ENCODE results near the gene KDM6A. TPM values are rescaled to one million over a fixed set of nuclear protein-coding genes. Genes with fewer than 3 reads are reported as not detected.
"Not testable (repeated sequence)": the region's sequence is repeated elsewhere in the genome, so short reads cannot be mapped to it uniquely, and the experiment has no call there.

The KDM6A gene
- total RNA-seq, 1 donor from 2014 or later, result 28.1 TPM

DNA sequence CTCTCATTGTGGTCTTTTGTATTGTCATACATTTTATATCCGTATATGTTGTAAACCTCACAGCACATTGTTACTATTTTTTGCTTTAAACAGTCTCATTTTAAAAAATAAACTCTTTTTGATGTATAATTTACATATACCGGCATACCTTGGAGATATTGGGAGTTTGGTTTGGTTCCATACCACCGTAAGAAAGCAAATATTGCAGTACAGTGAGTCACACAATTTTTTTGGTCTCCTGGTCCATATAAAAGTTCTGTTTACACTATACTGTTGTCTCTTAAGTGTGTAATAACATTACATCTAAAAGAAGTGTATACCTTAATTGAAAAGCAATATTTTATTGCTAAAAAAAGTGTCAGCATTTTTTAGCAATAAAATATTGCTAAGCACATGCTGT, 70.0 kb downstream of the KDM6A start:
- H3K4me3 Mint-ChIP-seq, result no peak overlapping the region
- no peaks in the 10 kb centered on the region for H3K27me3 Mint-ChIP-seq (ENCODE audit: insufficient read depth)

DNA sequence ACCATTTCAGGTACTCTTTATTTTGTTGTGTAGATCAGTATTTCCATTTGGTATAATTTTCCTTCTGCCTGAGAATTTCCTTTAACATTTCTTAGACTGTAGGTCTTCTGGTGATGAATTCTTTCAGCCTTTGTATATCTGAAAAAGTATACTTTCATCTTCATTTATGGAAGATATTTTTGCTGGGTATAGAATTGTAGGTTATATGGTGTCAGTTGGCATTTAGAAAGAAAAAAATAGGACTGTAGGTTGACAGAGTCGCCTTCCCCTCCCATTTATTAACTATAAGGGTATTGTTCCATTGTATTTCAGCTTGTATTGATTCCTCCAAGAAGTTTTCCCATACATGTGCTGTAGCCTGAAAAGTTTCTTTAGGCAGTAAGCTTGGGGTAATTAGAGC, 71.9 kb downstream of the KDM6A start:
- intact Hi-C loops (cut with micrococcal nuclease), result loop anchor here (5.0 kb wide), 2 partner anchors 43 to 988 kb away; no protein-coding TSS in a partner anchor
- peaks cover 3% of the 10 kb centered on the region for H3K36me3 Mint-ChIP-seq (ENCODE audit: low read depth)
- H3K27me3 Mint-ChIP-seq (ENCODE audit: insufficient read depth), result no peaks in the 10 kb centered on the region
- peaks cover 7% of the 10 kb centered on the region for H3K4me1 Mint-ChIP-seq (ENCODE audit: low read depth)
- DNase-seq (ENCODE audit: low spot score), result no peak
- no peak overlapping the region for H3K27ac Mint-ChIP-seq
- H3K4me3 Mint-ChIP-seq, result no peak overlapping the region
- peaks cover 8% of the 10 kb centered on the region for H3K9me3 Mint-ChIP-seq

More for the DNA sequence above, 70.0 kb downstream of the KDM6A start:
- Mint-ChIP-seq H3K27ac (no peak overlapping the region), H3K36me3 (ENCODE audit: low read depth) (peaks cover 7% of the 10 kb centered on the region), H3K4me1 (ENCODE audit: low read depth) (peaks cover 9% of the 10 kb centered on the region), H3K9me3 (peaks cover 8% of the 10 kb centered on the region)
- intact Hi-C loops (cut with micrococcal nuclease), result no loop called here
- no peak for DNase-seq (ENCODE audit: low spot score)

DNA sequence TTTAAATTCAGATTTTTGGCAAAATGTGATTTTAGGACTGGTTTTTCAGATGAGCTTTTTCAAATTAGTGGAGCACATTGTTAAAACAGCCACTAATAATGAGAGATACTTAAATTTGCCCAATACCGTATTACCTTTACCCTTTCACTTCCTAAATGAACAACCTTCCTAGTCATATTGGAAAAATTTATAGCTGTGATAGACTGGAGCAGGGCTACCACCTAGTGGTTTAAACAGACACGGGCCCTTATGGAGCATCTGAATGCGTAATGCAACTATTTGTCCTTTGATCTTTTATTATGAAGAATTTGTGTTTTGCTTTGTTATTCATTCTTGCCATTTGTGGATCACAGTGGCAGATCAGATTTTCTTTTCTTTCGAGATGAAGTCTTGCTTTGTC, 72.7 kb downstream of the KDM6A start:
- H3K36me3 Mint-ChIP-seq (ENCODE audit: low read depth), result peaks cover 3% of the 10 kb centered on the region
- H3K9me3 Mint-ChIP-seq, result peaks cover 8% of the 10 kb centered on the region
- no peak overlapping the region for H3K27ac Mint-ChIP-seq
- no peaks in the 10 kb centered on the region for H3K27me3 Mint-ChIP-seq (ENCODE audit: insufficient read depth)
- H3K4me1 Mint-ChIP-seq (ENCODE audit: low read depth), result peaks cover 13% of the 10 kb centered on the region
- no peak for DNase-seq (ENCODE audit: low spot score)
- no peak overlapping the region for H3K4me3 Mint-ChIP-seq
- intact Hi-C loops (cut with micrococcal nuclease), result loop anchor here (5.0 kb wide), 2 partner anchors 43 to 988 kb away; no protein-coding TSS in a partner anchor

DNA sequence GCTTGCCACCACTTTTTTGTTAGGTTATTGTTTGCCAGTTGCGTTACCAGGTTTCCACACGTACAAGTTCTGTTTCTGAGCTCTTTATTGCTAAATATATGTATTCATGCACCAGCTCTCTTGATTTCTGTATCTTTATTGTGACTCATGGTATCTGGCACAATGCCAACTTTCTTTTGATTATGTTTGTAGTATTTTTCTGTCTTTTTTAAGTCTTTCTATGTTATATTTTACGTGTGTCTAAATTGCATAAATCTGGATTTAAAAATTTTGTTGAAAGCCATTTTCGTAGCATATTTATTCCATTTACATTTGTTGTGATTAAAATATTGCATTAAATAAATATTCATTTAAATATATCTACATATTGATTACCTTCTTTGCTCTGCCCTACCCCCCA, 73.8 kb downstream of the KDM6A start:
- intact Hi-C loops (cut with micrococcal nuclease), result loop anchor here (5.0 kb wide), 2 partner anchors 44 to 989 kb away; no protein-coding TSS in a partner anchor
- Mint-ChIP-seq H3K9me3 (peaks cover 8% of the 10 kb centered on the region), H3K4me3 (no peak overlapping the region), H3K36me3 (ENCODE audit: low read depth) (peaks cover 3% of the 10 kb centered on the region), H3K4me1 (ENCODE audit: low read depth) (peaks cover 20% of the 10 kb centered on the region), H3K27me3 (ENCODE audit: insufficient read depth) (no peaks in the 10 kb centered on the region), H3K27ac (no peak overlapping the region)
- DNase-seq (ENCODE audit: low spot score), result no peak

DNA sequence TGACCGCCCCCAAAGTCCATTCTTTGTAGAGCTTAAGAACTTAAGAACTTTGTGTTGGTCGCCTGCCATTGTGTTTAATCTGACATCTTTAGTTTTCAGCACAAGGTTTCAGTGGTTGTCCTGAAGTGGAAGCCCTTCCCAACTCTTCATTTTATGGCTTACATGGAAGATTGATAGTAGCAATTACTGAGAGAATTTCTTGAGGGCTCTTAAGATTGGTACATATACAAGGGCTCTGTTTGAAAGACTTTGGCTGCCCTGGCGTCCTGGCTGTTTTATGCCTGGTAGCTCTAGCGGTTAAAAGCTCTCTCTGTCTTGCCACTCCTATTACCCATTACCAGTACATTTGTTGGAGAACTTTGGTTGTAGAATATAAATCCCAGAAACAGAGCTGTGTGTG, 75.0 kb downstream of the KDM6A start:
- no peak overlapping the region for H3K4me3 Mint-ChIP-seq
- peaks cover 8% of the 10 kb centered on the region for H3K9me3 Mint-ChIP-seq
- H3K27ac Mint-ChIP-seq, result peak overlapping the region; percentile 1
- DNase-seq (ENCODE audit: low spot score), result no peak
- no peaks in the 10 kb centered on the region for H3K27me3 Mint-ChIP-seq (ENCODE audit: insufficient read depth)
- intact Hi-C loops (cut with micrococcal nuclease), result loop anchor here (5.0 kb wide), 2 partner anchors 46 to 991 kb away; no protein-coding TSS in a partner anchor
- no peaks in the 10 kb centered on the region for H3K36me3 Mint-ChIP-seq (ENCODE audit: low read depth)
- H3K4me1 Mint-ChIP-seq (ENCODE audit: low read depth), result peaks cover 20% of the 10 kb centered on the region

DNA sequence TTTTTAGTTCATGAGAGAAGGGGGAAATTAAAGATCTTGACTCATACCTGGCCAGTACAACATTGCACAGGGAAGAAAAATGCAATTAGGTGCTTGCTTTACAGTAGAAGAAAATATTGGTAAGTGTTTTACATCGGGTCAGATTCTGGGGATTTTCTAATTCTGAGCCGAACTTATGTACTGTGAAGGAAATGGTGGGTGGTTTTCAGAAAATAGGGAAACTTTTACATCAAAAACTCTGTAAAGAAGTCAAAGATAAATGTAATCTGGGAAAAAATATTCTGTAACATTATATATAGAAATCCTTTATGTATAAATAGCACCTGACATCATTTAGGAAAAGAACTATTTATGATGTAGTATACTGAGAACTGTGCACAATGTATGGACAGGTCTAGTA, 75.4 kb downstream of the KDM6A start:
- H3K27me3 Mint-ChIP-seq (ENCODE audit: insufficient read depth), result no peaks in the 10 kb centered on the region
- peak overlapping the region; percentile 1 for H3K27ac Mint-ChIP-seq
- intact Hi-C loops (cut with micrococcal nuclease), result loop anchor here (5.0 kb wide), 2 partner anchors 46 to 991 kb away; no protein-coding TSS in a partner anchor
- H3K4me1 Mint-ChIP-seq (ENCODE audit: low read depth), result peaks cover 20% of the 10 kb centered on the region
- DNase-seq (ENCODE audit: low spot score), result no peak
- H3K36me3 Mint-ChIP-seq (ENCODE audit: low read depth), result no peaks in the 10 kb centered on the region
- H3K4me3 Mint-ChIP-seq, result no peak overlapping the region
- H3K9me3 Mint-ChIP-seq, result peaks cover 8% of the 10 kb centered on the region

DNA sequence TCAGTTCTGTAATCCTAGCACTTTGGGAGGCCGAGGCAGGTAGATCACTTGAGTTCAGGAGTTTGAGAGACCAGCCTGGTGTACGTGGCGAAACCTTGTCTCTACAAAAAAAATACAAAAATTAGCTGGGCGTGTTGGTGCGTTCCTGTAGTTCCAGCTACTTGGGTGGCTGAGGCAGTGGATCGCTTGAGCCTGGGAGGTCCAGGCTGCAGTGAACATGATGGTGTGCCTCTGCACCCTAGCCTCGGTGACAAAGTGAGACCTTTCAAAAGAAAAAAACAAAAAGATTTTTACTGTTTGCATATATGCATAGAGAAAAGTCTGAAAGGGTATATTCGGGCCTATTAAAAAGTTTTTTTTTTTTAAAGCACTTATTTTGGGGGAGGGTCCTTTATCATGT, 76.1 kb downstream of the KDM6A start:
- Mint-ChIP-seq H3K4me3 (no peak overlapping the region), H3K4me1 (ENCODE audit: low read depth) (peaks cover 21% of the 10 kb centered on the region), H3K9me3 (peaks cover 8% of the 10 kb centered on the region), H3K36me3 (ENCODE audit: low read depth) (no peaks in the 10 kb centered on the region), H3K27ac (no peak overlapping the region), H3K27me3 (ENCODE audit: insufficient read depth) (no peaks in the 10 kb centered on the region)
- intact Hi-C loops (cut with micrococcal nuclease), result loop anchor here (5.0 kb wide), 2 partner anchors 47 to 992 kb away; no protein-coding TSS in a partner anchor
- DNase-seq (ENCODE audit: low spot score), result no peak

DNA sequence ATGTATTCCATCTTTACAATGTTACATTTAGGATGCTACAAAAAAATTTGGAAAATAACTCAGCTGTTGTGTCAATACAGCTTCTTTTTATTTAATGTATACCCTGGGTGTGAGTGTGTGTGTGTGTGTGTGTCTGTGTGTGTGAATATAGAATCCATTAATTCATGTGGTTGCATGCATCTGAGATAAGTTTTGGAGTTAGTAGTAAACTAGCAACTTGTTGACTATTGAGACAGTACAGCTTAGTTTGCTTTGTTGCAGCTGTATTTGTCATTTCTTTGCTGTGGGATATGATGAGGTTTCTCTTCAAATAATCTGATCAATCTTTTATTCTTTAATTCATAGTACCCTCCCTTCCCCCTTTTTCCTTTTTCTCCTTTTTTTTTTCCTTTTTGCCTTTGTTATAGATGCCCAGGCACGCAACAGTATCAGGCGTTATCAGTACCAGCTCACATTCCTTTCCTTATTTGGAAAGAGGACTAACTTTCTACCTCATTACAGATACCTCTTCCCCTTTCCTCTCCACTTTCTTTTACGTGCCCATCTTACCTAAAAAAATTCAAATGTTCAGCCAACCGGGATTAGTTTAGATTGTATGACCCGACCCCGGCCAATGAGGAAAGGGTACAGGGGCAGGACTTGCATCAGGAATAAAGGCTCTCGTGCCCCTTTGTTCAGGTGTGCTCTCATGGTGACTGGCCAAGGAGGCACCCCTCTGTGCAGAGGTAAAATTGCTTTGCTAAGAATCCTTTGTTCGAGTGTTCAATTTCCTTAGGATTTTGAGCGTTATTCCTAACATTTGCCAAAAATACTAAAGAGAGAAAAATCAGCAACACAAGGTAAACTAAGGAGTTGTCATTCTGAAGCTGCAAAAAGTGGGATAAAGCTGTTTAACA, 77.7 kb downstream of the KDM6A start:
- DNase-seq (ENCODE audit: low spot score); H3K27me3 Mint-ChIP-seq (ENCODE audit: insufficient read depth); intact Hi-C loops (cut with micrococcal nuclease); H3K4me3 Mint-ChIP-seq; H3K9me3 Mint-ChIP-seq; H3K27ac Mint-ChIP-seq; H3K36me3 Mint-ChIP-seq (ENCODE audit: low read depth): not testable (repeated sequence)
- peaks cover 31% of the 10 kb centered on the region for H3K4me1 Mint-ChIP-seq (ENCODE audit: low read depth)

DNA sequence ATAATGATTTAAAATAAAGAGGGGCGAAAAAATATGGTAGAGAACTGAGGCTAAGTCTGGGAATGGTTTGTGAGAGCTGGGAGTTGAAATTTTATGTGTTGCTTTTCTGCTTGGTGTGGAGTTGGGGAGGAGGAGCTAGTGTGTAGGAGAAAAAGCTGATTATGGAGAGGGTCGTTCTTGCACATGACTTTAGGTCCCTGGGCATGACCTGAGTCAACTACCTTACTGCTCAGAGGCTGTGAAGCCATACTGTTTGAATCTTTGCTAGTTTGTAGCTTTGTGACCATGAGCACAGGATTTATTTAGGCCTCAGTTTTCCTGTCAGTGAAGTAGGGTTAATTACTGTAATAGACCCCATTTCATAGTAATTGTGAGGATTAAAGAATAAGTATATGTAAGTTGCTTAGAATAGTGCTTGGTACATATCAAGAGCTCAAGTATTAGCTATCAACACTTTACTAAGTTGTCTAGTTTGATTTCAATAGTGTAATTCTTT, 78.6 kb downstream of the KDM6A start:
- H3K27ac Mint-ChIP-seq, result peak overlapping the region; percentile 58
- H3K4me1 Mint-ChIP-seq (ENCODE audit: low read depth), result peaks cover 31% of the 10 kb centered on the region
- no peaks in the 10 kb centered on the region for H3K36me3 Mint-ChIP-seq (ENCODE audit: low read depth)

DNA sequence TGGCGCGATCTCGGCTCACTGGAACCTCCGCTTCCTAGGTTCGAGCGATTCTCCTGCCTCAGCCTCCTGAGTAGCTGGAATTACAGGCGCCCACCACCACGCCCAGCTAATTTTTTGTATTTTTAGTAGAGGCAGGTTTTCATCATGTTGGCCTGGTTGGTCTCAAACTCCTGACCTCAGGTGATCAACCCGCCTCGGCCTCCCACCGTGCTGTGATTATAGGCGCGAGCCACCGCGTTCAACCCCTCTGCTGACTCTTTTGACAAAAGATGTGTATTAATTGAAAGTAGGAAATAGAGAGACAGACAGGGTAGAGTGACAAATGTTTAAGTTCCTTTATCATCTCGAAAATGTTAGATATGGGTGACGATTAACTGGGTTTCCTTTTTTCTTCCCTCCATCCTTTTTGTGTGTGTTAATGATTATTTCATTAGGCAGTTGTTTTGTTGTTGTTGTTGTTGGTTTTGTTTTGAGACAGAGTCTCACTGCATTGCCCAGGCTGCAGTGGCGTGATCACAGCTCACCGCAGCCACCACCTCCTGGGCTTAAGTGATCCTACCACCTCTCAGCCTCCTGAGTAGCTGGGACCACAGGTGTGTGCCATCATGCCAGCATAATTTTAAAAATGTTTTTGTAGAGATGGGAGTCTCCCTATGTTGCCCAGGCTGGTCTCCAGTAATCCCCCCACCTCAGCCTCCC, 79.5 kb downstream of the KDM6A start:
- Mint-ChIP-seq H3K27me3 (ENCODE audit: insufficient read depth) (no peaks in the 10 kb centered on the region), H3K36me3 (ENCODE audit: low read depth) (no peaks in the 10 kb centered on the region), H3K9me3 (no peaks in the 10 kb centered on the region), H3K4me1 (ENCODE audit: low read depth) (peaks cover 31% of the 10 kb centered on the region), H3K27ac (no peak overlapping the region), H3K4me3 (no peak overlapping the region)
- DNase-seq (ENCODE audit: low spot score), result no peak
- intact Hi-C loops (cut with micrococcal nuclease), result no loop called here

More for the DNA sequence above, 78.6 kb downstream of the KDM6A start:
- Mint-ChIP-seq H3K4me3 (no peak overlapping the region), H3K9me3 (no peaks in the 10 kb centered on the region), H3K27me3 (ENCODE audit: insufficient read depth) (no peaks in the 10 kb centered on the region)
- DNase-seq (ENCODE audit: low spot score), result no peak
- intact Hi-C loops (cut with micrococcal nuclease), result no loop called here

DNA sequence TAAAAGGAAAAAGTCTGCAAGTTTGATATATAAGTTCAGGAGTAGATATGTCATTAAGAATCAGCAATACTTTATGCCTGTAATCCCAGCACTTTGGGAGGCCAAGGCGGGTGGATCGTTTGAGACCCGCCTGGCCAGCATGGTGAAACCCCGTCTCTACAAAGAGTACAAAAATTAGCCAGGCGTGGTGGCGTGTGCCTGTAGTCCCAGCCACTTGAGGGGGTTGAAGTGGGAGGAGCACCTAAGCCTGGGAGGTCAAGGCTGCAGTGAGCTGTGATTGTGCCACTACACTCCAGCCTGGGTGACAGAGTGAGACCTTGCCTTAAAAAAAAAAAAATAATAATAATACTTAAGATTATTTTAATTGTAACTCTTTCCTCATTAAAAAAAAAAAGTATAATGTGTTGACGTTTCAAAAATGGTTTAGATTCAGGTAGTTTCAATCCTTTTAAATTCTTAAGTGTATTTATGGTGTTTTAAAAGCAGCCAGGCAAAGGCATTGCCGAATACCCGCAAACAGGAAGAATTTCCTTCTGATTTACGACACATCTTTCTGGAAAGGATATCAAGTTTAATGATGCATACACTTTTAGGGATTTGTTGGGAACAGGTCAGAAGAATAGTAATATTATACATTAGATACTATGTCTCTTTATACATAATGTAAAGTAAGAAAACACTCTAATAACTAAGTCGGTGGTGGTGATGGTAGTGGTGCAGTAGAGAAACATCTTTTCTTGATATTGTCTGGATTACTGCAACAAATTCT, 80.9 kb downstream of the KDM6A start:
- H3K4me3 Mint-ChIP-seq, result no peak overlapping the region
- H3K27me3 Mint-ChIP-seq (ENCODE audit: insufficient read depth), result no peaks in the 10 kb centered on the region
- H3K36me3 Mint-ChIP-seq (ENCODE audit: low read depth), result no peaks in the 10 kb centered on the region
- DNase-seq (ENCODE audit: low spot score), result no peak
- intact Hi-C loops (cut with micrococcal nuclease), result no loop called here
- no peak overlapping the region for H3K27ac Mint-ChIP-seq
- H3K9me3 Mint-ChIP-seq, result no peaks in the 10 kb centered on the region
- peaks cover 24% of the 10 kb centered on the region for H3K4me1 Mint-ChIP-seq (ENCODE audit: low read depth)

DNA sequence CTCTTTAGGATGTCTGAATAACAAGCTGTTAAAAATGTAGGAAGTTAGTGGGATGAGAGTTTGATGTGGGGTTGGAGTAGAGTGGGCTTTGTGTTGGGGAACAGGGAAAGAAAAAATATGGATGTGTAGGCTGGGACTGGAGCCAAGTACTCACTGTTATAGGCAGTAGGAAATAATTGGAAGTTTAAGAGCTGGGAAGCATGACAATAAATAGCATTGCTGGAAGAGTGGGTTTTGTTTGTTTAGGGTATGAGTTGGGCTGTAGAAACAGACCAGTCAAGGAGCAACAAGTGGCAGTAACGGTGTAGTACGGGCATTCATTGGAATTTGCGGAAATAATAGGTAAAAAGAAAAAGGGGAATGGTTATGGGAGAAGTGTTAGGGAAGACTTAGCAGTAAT, 81.6 kb downstream of the KDM6A start:
- intact Hi-C loops (cut with micrococcal nuclease), result no loop called here
- Mint-ChIP-seq H3K36me3 (ENCODE audit: low read depth) (no peaks in the 10 kb centered on the region), H3K27me3 (ENCODE audit: insufficient read depth) (no peaks in the 10 kb centered on the region), H3K4me3 (no peak overlapping the region), H3K27ac (peak overlapping the region; percentile 31), H3K4me1 (ENCODE audit: low read depth) (peaks cover 24% of the 10 kb centered on the region), H3K9me3 (no peaks in the 10 kb centered on the region)
- DNase-seq (ENCODE audit: low spot score), result no peak

All from activated T-helper 1 cell treated with anti-CD3 and anti-CD28 coated beads, Interleukin-12 subunit alpha, Interleukin-12 subunit beta, Interleukin-2, Interleukin-4 antibody, amounts not matched to agents 30 ng/mL and 10 ng/mL and 1 ng/mL, durations not matched to agents 14 hours and 24 hours and 36 hours (primary cell).